ENCODE measurements around the gene CIRBP. TPM values are rescaled to one million over a fixed set of nuclear protein-coding genes. Genes with fewer than 3 reads are reported as not detected.

Gene CIRBP
- total and polyA plus RNA-seq, 2 of the 13 experiments (the other 11 are each of a cell fraction or from before 2014, with no cell fraction given), result 133 to 140 TPM

DNA sequence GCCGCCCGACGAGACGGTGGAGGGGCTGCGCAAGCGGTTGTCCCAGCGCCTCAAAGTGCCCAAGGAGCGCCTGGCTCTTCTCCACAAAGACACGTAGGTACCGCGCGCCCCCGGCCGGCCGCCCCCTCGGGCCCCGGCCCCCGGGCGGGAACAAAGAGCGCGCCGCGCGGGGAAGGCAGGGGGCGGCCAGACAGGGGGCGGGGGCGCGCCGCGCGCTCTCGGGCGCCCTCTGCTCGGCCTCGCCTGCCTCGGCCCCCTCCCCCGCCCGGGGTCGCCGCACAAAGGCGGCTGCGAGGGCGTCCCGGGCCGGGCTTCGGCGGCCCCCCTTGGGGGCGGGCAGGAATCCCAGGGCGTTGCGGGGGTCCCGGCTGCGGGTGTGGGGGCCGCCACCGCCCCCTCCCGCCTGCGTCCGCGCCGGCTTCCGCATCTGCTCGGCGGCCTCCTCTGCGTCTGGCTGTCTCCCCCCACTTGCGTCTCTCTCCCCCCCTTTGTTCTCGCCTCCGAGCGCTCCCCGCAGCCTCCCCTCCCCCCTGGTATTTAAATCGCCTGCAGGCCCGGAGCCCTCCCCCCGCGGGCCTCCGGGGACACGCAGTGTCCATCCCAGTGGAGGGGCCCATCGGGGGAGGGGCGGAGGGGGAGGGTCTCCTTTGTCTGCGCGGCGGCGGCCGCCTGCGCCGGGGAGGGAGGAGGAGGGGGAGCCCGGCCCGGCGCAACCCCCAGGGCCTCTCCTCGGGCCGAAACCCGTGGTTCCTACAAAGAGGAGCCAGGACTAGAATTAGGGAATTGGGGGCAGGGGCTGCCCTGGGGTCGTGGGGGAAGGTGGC is 18.5 kb upstream of the CIRBP start:
- ChIA-PET CTCF (ENCODE audit: low intra/inter-chr PET ratio, low total read pairs) (interaction anchor here (1.2 kb wide), 1 partner anchor 16 kb away, joined by 4 read pairs; no protein-coding TSS in a partner anchor), POLR2A (interaction anchor here (0.9 to 13.7 kb wide), 2 partner anchors 12 to 14 kb away, joined by 4 to 668 read pairs; partner anchors contain the start of gene CIRBP)
- H3K36me3 ChIP-seq (replicated peaks in 1 of 2; ENCODE audit: control insufficient read depth in 1 of 2, insufficient read depth in 2 of 2, low read length in 2 of 2), result peaks cover 14 to 26% of the 10 kb centered on the region in 2 experiments
- H3K27ac ChIP-seq (ENCODE audit: extremely low read length, insufficient read depth, low read length), result peak overlapping the region; percentile 94
- BruUV-seq (replicated peaks), result no TSS peak
- H3K27me3 ChIP-seq (ENCODE audit: control insufficient read depth in 1 of 2, insufficient read depth in 2 of 2, low read length in 2 of 2), result no peaks in the 10 kb centered on the region; a peak in 1 of 5 replicates
- peak overlapping the region; percentile 87 for H3K4me2 ChIP-seq (ENCODE audit: low read depth, low read length)
- H3K9ac ChIP-seq (ENCODE audit: insufficient read depth, low read depth, low read length), result peak overlapping the region; percentile 92
- peak; percentile 68 for DNase-seq (ENCODE audit: low spot score)
- H2AFZ ChIP-seq (ENCODE audit: low read length), result no peak overlapping the region
- under 1% methylated on average over 35 of the region's 90 CpGs for WGBS (ENCODE audit: low lambda C conversion rate)
- in situ Hi-C loops (cut with HindIII; ENCODE audit: extremely low pct_ligation_motif_present, low pct_unique_long_range_greater_than_20kb) (no loop called here), intact Hi-C loops (cut with micrococcal nuclease; ENCODE audit: unreplicated experiment) (no loop called here)
- peaks cover 52% of the 10 kb centered on the region for H3K4me1 ChIP-seq (ENCODE audit: insufficient read depth, low read length)
- H4K20me1 ChIP-seq (ENCODE audit: insufficient read depth, low read length), result peaks cover 36% of the 10 kb centered on the region; the same call in 1 of the 2 replicates
- no peak for ATAC-seq
- peaks cover 34% of the 10 kb centered on the region for H3K79me2 ChIP-seq (ENCODE audit: insufficient read depth, low read length)
- H3K9me3 ChIP-seq (ENCODE audit: low read length), result no peaks in the 10 kb centered on the region
- H3K4me3 ChIP-seq (replicated peaks in 1 of 3; ENCODE audit: insufficient read depth in 1 of 3, low read depth in 2 of 3, low read length in 3 of 3), result peak overlapping the region; percentile 86 to 90 (median 88); a peak in 5 of 6 replicates
- FAIRE-seq, result no peak
- TF ChIP-seq ZNF569 (CRISPR knock-in tag; IDR thresholded peaks at IDR 0.05; ENCODE audit: borderline replicate concordance) (no peak), SIX1 (CRISPR knock-in tag; IDR thresholded peaks at IDR 0.05; ENCODE audit: borderline replicate concordance) (no peak), MXI1 (IDR thresholded peaks at IDR 0.05; ENCODE audit: borderline replicate concordance, low read depth, low read length) (no peak; the same call in 2 of the 3 replicates), DNMT1 (CRISPR knock-in tag; IDR thresholded peaks at IDR 0.05) (no peak), ZNF430 (CRISPR knock-in tag; IDR thresholded peaks at IDR 0.05) (no peak), SOX6 (IDR thresholded peaks at IDR 0.05) (no peak), SOX6 (CRISPR knock-in tag; IDR thresholded peaks at IDR 0.05) (peak; percentile 67), CHD2 (IDR thresholded peaks at IDR 0.05; ENCODE audit: low read depth, low read length) (peak; percentile 38; the same call in 1 of the 2 replicates), NCOA2 (CRISPR knock-in tag; IDR thresholded peaks at IDR 0.05) (0 out of 2 replicates have a peak, but pooled peaks have one; percentile 12), SNAPC2 (CRISPR knock-in tag; IDR thresholded peaks at IDR 0.05) (no peak), NFKBIZ (CRISPR knock-in tag; IDR thresholded peaks at IDR 0.05) (no peak), PHF8 (CRISPR knock-in tag; IDR thresholded peaks at IDR 0.05) (no peak), ZBTB7B (CRISPR knock-in tag; IDR thresholded peaks at IDR 0.05) (0 out of 2 replicates have a peak, but pooled peaks have one; percentile 32), ZNF749 (CRISPR knock-in tag; IDR thresholded peaks at IDR 0.05; ENCODE audit: borderline replicate concordance) (no peak), ASH2L (IDR thresholded peaks at IDR 0.05; ENCODE audit: insufficient read length, low read depth, low read length) (peak; percentile 4), RXRB (CRISPR knock-in tag; IDR thresholded peaks at IDR 0.05; ENCODE audit: borderline replicate concordance) (no peak)
- TF ChIP-seq, protein P1, sequence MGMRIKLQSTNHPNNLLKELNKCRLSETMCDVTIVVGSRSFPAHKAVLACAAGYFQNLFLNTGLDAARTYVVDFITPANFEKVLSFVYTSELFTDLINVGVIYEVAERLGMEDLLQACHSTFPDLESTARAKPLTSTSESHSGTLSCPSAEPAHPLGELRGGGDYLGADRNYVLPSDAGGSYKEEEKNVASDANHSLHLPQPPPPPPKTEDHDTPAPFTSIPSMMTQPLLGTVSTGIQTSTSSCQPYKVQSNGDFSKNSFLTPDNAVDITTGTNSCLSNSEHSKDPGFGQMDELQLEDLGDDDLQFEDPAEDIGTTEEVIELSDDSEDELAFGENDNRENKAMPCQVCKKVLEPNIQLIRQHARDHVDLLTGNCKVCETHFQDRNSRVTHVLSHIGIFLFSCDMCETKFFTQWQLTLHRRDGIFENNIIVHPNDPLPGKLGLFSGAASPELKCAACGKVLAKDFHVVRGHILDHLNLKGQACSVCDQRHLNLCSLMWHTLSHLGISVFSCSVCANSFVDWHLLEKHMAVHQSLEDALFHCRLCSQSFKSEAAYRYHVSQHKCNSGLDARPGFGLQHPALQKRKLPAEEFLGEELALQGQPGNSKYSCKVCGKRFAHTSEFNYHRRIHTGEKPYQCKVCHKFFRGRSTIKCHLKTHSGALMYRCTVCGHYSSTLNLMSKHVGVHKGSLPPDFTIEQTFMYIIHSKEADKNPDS (CRISPR knock-in tag; IDR thresholded peaks at IDR 0.05), result no peak
- TF ChIP-seq, protein P2, sequence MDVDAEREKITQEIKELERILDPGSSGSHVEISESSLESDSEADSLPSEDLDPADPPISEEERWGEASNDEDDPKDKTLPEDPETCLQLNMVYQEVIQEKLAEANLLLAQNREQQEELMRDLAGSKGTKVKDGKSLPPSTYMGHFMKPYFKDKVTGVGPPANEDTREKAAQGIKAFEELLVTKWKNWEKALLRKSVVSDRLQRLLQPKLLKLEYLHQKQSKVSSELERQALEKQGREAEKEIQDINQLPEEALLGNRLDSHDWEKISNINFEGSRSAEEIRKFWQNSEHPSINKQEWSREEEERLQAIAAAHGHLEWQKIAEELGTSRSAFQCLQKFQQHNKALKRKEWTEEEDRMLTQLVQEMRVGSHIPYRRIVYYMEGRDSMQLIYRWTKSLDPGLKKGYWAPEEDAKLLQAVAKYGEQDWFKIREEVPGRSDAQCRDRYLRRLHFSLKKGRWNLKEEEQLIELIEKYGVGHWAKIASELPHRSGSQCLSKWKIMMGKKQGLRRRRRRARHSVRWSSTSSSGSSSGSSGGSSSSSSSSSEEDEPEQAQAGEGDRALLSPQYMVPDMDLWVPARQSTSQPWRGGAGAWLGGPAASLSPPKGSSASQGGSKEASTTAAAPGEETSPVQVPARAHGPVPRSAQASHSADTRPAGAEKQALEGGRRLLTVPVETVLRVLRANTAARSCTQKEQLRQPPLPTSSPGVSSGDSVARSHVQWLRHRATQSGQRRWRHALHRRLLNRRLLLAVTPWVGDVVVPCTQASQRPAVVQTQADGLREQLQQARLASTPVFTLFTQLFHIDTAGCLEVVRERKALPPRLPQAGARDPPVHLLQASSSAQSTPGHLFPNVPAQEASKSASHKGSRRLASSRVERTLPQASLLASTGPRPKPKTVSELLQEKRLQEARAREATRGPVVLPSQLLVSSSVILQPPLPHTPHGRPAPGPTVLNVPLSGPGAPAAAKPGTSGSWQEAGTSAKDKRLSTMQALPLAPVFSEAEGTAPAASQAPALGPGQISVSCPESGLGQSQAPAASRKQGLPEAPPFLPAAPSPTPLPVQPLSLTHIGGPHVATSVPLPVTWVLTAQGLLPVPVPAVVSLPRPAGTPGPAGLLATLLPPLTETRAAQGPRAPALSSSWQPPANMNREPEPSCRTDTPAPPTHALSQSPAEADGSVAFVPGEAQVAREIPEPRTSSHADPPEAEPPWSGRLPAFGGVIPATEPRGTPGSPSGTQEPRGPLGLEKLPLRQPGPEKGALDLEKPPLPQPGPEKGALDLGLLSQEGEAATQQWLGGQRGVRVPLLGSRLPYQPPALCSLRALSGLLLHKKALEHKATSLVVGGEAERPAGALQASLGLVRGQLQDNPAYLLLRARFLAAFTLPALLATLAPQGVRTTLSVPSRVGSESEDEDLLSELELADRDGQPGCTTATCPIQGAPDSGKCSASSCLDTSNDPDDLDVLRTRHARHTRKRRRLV (CRISPR knock-in tag; IDR thresholded peaks at IDR 0.05), result no peak

All from HepG2 (cell line).